A549 (cell line): Measurements from ENCODE around the gene HES3.

ENCODE experiments used
- CTCF ChIP-seq: fragments of >200 bp; sonication (Bioruptor Twin); formaldehyde crosslinking; IDR thresholded peaks from 3 replicates; pipeline ENCODE4 v1.5.1; 2016
- EP300 ChIP-seq, 2 experiments: fragments of >200 bp; sonication (Bioruptor Twin); formaldehyde crosslinking; IDR thresholded peaks; 2 replicates in 1 of 2; 3 replicates in 1 of 2; pipeline ENCODE4 v1.6.1; 2016 to 2017
- ESRRA ChIP-seq: fragments of 150-350 bp; IDR thresholded peaks from 2 replicates; pipeline ENCODE4 v1.6.1; 2014; ENCODE audit warnings: mild to moderate bottlenecking, low read length, borderline replicate concordance
- FOSB ChIP-seq: fragments of 250-450 bp; sonication (Bioruptor Pico); IDR thresholded peaks from 2 replicates; pipeline ENCODE4 v1.5.0; 2020; ENCODE audit warnings: mild to moderate bottlenecking, moderate library complexity
- HDAC2 ChIP-seq: fragments of 200-600 bp; sonication (generic); IDR thresholded peaks from 2 replicates; pipeline ENCODE4 v1.6.1; 2016
- RCOR1 ChIP-seq: fragments of 150-350 bp; IDR thresholded peaks from 2 replicates; pipeline ENCODE4 v1.6.1; 2014; ENCODE audit warnings: antibody characterized with exemption, low read length, low read depth
- REST ChIP-seq: fragments of 200-600 bp; sonication (generic); IDR thresholded peaks from 2 replicates; pipeline ENCODE4 v1.6.1; 2016; ENCODE audit warnings: antibody characterized with exemption, mild to moderate bottlenecking, moderate library complexity
- SREBF2 ChIP-seq: fragments of 450-650 bp; IDR thresholded peaks from 2 replicates; pipeline ENCODE4 v1.6.1; 2014; ENCODE audit warnings: mild to moderate bottlenecking, moderate library complexity

- no peak for TF ChIP-seq CTCF
- TF ChIP-seq FOSB (CRISPR knock-in tag) = no peak
- no peak for TF ChIP-seq ESRRA
- no peak for TF ChIP-seq RCOR1
- no peak for TF ChIP-seq REST
- no peak for TF ChIP-seq EP300 (IDR thresholded peaks at IDR 0.05)
- TF ChIP-seq HDAC2 = no peak
- TF ChIP-seq SREBF2 = no peak
These were observed 2.0 kb downstream of the HES3 start for GRCh38 chr1:6245869-6246496.
